Right lobe of liver (tissue), 6 donors: ENCODE measurements around the gene CDT1. TPM values are rescaled to one million over a fixed set of nuclear protein-coding genes. Genes with fewer than 3 reads are reported as not detected.

Experiments used
- ATAC-seq, 4 donors: fragments of 200-7000 bp; cut with Tn5 transposase; one replicate each; pipeline ENCODE4 v1.9.1; 2020; ENCODE audit warnings: mild to moderate bottlenecking in 4 of 4, moderate library complexity in 4 of 4
- DNase-seq, 3 donors: peaks; one replicate each; pipeline ENCODE4 v3.0.0-alpha.2; 2020
- H3K27ac ChIP-seq, 3 donors: fragments of 200-600 bp; one replicate each; pipeline ENCODE4 v1.8.0; 2022
- H3K27me3 ChIP-seq, 2 donors: fragments of 200-600 bp; one replicate each; pipeline ENCODE4 v1.8.0; 2022
- H3K36me3 ChIP-seq, 4 donors: fragments of 200-600 bp; sonication (generic) in 1 of 4; one replicate each; pipeline versions ENCODE4 v1.5.1 to v1.8.0; 2017 to 2022; ENCODE audit warnings: control low read depth in 1 of 4
- H3K4me1 ChIP-seq, 4 donors: fragments of 200-600 bp; sonication (generic) in 1 of 4; one replicate each; pipeline versions ENCODE4 v1.5.1 to v1.8.0; 2017 to 2022; ENCODE audit warnings: control low read depth in 1 of 4
- H3K4me3 ChIP-seq, 3 donors: fragments of 200-600 bp; one replicate each; pipeline ENCODE4 v1.8.0; 2022
- H3K9me3 ChIP-seq, 4 donors: fragments of 200-600 bp; sonication (generic) in 1 of 4; one replicate each; pipeline versions ENCODE4 v1.5.1 to v1.8.0; 2017 to 2022; ENCODE audit warnings: control low read depth in 1 of 4
- CTCF ChIP-seq, 4 donors: fragments of 200-600 bp in 3 of 4; fragments of 450-650 bp in 1 of 4; IDR thresholded peaks; one replicate each; pipeline versions ENCODE4 v1.5.1 to v1.8.0; 2016 to 2022; ENCODE audit warnings: antibody characterized with exemption in 4 of 4, mild to moderate bottlenecking in 2 of 4
- POLR2A ChIP-seq: fragments of 450-650 bp; IDR thresholded peaks from one replicate; pipeline ENCODE4 v1.6.1; 2017; ENCODE audit warnings: antibody characterized with exemption, mild to moderate bottlenecking
- WGBS: methylation state at CpG from one replicate; pipeline ENCODE4 v1.1.6; 2018; ENCODE audit warnings: low coverage, low lambda C conversion rate; ENCODE audit not compliant: insufficient coverage; ENCODE audit errors: missing lambda C conversion rate; 5-methylcytosine and 5-hydroxymethylcytosine counted together
- intact Hi-C, 2 donors: fragments of 100-400 bp; cut with DNase I; formaldehyde crosslinking; loops; one replicate each; pipeline versions ENCODE4 v1.11.2 to v1.14.1; 2022
- total RNA-seq, 6 experiments: library from RNA; depleted of rRNA in 2 of 6; stranded (reverse); fragments of >200 nt in 2 of 6; fragmentation: NEBNext Ultra II Directional in 3 of 6; extraction: Animal tissue kit (Norgen Biotek cat#: 25700) in 3 of 6; gene quantifications; one replicate each; pipeline versions ENCODE4 v1.1.0 to v1.2.4, GENCODE V29; 2016 to 2023
- donor health status: DM: no; HTN: yes; CAD: no.
- donor health status: DM: no; HTN: no; CAD: no.
- donor health status: DM: no; HTN: no; CAD: no.
- donor health status: DM: no; HTN: yes; CAD: no.
- donor health status: DM: no; HTN: yes; CAD: no.

Gene CDT1
- total RNA-seq, 6 experiments from 2014 or later = 0.22 to 9.6 (median 0.42) TPM

GRCh38 chr16:88809068-88809675 is 5.6 kb downstream of the CDT1 start:
- TF ChIP-seq CTCF (IDR thresholded peaks at IDR 0.05) = no peak
- no peak for TF ChIP-seq POLR2A
- DNase-seq (no peak), ATAC-seq (no peak)
- intact Hi-C loops = no loop called here
- Histone ChIP-seq H3K27ac (no peak overlapping the region), H3K4me3 (no peak overlapping the region), H3K4me1 (peaks cover 0 to 26% (median 4%) of the 10 kb centered on the region in 4 donors), H3K9me3 (no peaks in the 10 kb centered on the region), H3K27me3 (no peaks in the 10 kb centered on the region), H3K36me3 (peaks cover 0 to 5% (median 0%) of the 10 kb centered on the region in 4 donors)
- WGBS = no CpG with 5 or more reads among the region's 10 CpGs

DNA sequence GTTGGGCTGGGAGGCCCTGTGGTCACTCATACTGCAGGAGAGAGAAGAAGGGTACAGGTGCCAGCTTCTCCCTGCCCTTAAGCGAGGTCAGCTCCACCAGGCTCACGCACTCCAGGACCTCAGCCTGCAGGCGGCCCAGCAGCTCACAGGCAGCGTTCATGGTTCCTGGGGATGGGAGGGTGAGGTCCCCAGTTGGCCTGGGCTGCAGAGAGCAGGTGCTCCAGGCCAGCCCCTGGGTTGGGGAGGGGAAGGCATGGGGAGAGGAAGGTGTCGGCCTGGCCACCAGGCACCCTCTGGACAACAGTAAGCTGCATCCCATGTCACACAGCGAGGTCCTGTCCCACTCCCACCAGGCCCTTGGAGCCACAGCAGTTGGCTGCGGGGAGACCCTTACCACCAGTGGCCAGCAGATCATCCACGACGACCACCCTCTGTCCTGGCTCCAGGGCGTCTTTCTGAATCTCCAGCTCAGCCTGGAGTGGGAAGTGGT is 6.1 kb downstream of the CDT1 start:
- no peak for DNase-seq
- TF ChIP-seq CTCF (IDR thresholded peaks at IDR 0.05) (no peak), POLR2A (no peak)
- Histone ChIP-seq H3K4me1 (peaks cover 0 to 20% (median 4%) of the 10 kb centered on the region in 4 donors), H3K27me3 (no peaks in the 10 kb centered on the region), H3K4me3 (no peak overlapping the region), H3K36me3 (peaks cover 0 to 5% (median 0%) of the 10 kb centered on the region in 4 donors), H3K27ac (no peak overlapping the region), H3K9me3 (no peaks in the 10 kb centered on the region)
- WGBS = no CpG with 5 or more reads among the region's 10 CpGs
- intact Hi-C loops = loop anchor here in 1 of 2 donors (10.0 kb wide), 2 partner anchors 55 to 355 kb away; partner anchors contain the start of gene PABPN1L
- ATAC-seq = no peak

GRCh38 chr16:88810166-88810911 is 6.8 kb downstream of the CDT1 start:
- H3K4me1 ChIP-seq = peaks cover 0 to 18% (median 4%) of the 10 kb centered on the region in 4 donors
- DNase-seq = no peak
- TF ChIP-seq POLR2A (no peak), CTCF (IDR thresholded peaks at IDR 0.05) (no peak)
- 18% methylated on average over 5 of the region's 12 CpGs for WGBS
- H3K27ac ChIP-seq = no peak overlapping the region
- H3K36me3 ChIP-seq = peaks cover 0 to 5% (median 0%) of the 10 kb centered on the region in 4 donors
- no peaks in the 10 kb centered on the region for H3K27me3 ChIP-seq
- no peaks in the 10 kb centered on the region for H3K9me3 ChIP-seq
- intact Hi-C loops = loop anchor here in 1 of 2 donors (10.0 kb wide), 2 partner anchors 54 to 354 kb away; partner anchors contain the start of gene PABPN1L
- no peak for ATAC-seq
- H3K4me3 ChIP-seq = peak overlapping the region; percentile 74 to 99 (median 85)

- WGBS = 7% methylated on average over 13 of the region's 65 CpGs
Measured at GRCh38 chr16:88810912-88811768, 7.6 kb downstream of the CDT1 start.

More at GRCh38 chr16:88810912-88811768, 7.6 kb downstream of the CDT1 start:
- TF ChIP-seq CTCF (IDR thresholded peaks at IDR 0.05) (no peak), POLR2A (no peak)
- ATAC-seq = peak; percentile 49 to 73 (median 56)
- DNase-seq = peak; percentile 73 to 82 (median 73)
- H3K27me3 ChIP-seq = no peaks in the 10 kb centered on the region
- peaks cover 0 to 18% (median 4%) of the 10 kb centered on the region in 4 donors for H3K4me1 ChIP-seq
- intact Hi-C loops = loop anchor here in 1 of 2 donors (10.0 kb wide), 2 partner anchors 54 to 354 kb away; partner anchors contain the start of gene PABPN1L
- peak overlapping the region; percentile 74 to 99 (median 85) for H3K4me3 ChIP-seq
- peaks cover 0 to 5% (median 0%) of the 10 kb centered on the region in 4 donors for H3K36me3 ChIP-seq
- peak overlapping the region; percentile 34 to 90 (median 75) for H3K27ac ChIP-seq
- H3K9me3 ChIP-seq = no peaks in the 10 kb centered on the region
